SU-DHL-6 (cell line): ENCODE results near the gene CMTM7.

Experiments
- H2AFZ ChIP-seq: fragments of 200-600 bp; sonication (generic); 2 replicates; pipeline ENCODE4 v1.6.1; 2014; ENCODE audit warnings: low read depth, mild to moderate bottlenecking, moderate library complexity, mixed read lengths, antibody characterized with exemption, low read length; ENCODE audit not compliant: severe bottlenecking
- H3F3A ChIP-seq: fragments of 200-600 bp; shearing (Covaris generic); 2 replicates; pipeline ENCODE4 v1.6.0; 2016; ENCODE audit warnings: antibody characterized with exemption, mild to moderate bottlenecking; ENCODE audit not compliant: insufficient read depth
- H3K27ac ChIP-seq: fragments of 200-600 bp; sonication (generic); 2 replicates; pipeline ENCODE4 v1.5.1; 2016; ENCODE audit warnings: low read depth, mild to moderate bottlenecking, low read length, moderate library complexity, mixed read lengths
- H3K27me3 ChIP-seq: fragments of 200-600 bp; sonication (generic), shearing (Covaris generic); 2 replicates; pipeline ENCODE4 v1.6.0; 2014; ENCODE audit warnings: mild to moderate bottlenecking, low read length
- H3K36me3 ChIP-seq: fragments of 200-600 bp; sonication (generic); 2 replicates; pipeline ENCODE4 v1.6.1; 2014; ENCODE audit warnings: mild to moderate bottlenecking, low read length, mixed read lengths
- H3K4me2 ChIP-seq: fragments of 300-600, 200-600 bp; shearing (Covaris generic), sonication (generic); 2 replicates; pipeline ENCODE4 v1.6.0; 2014; ENCODE audit warnings: low read length, low read depth, mild to moderate bottlenecking; ENCODE audit not compliant: poor library complexity, severe bottlenecking
- H3K4me3 ChIP-seq: fragments of 200-600 bp; sonication (generic); 2 replicates; pipeline ENCODE4 v1.5.1; 2014; ENCODE audit warnings: antibody characterized with exemption, low read length, mild to moderate bottlenecking, mixed read lengths; ENCODE audit not compliant: insufficient read depth, poor library complexity, severe bottlenecking
- H3K79me2 ChIP-seq: fragments of 200-600 bp; sonication (generic); 2 replicates; pipeline ENCODE4 v1.6.1; 2014; ENCODE audit warnings: mild to moderate bottlenecking, low read length, moderate library complexity; ENCODE audit not compliant: insufficient read depth
- H3K9ac ChIP-seq: fragments of 200-600 bp; sonication (generic); 2 replicates; pipeline ENCODE4 v1.7.0; 2014; ENCODE audit warnings: mild to moderate bottlenecking, low read length
- H3K9me2 ChIP-seq: fragments of 200-600 bp; sonication (generic); replicated peaks from 2 replicates; pipeline ENCODE4 v1.6.1; 2014; ENCODE audit warnings: low read length; ENCODE audit not compliant: insufficient read depth
- H3K9me3 ChIP-seq: fragments of 200-600 bp; sonication (generic); 2 replicates; pipeline ENCODE4 v1.6.1; 2014; ENCODE audit warnings: low read length, mixed read lengths; ENCODE audit not compliant: insufficient read depth
- H4K20me1 ChIP-seq: fragments of 200-600 bp; sonication (generic); 2 replicates; pipeline ENCODE4 v1.6.1; 2014; ENCODE audit warnings: low read depth, mild to moderate bottlenecking, antibody characterized with exemption, low read length, moderate library complexity, mixed read lengths
- EZH2phosphoT487 ChIP-seq: fragments of 200-600 bp; sonication (generic), shearing (Covaris generic); conservative IDR thresholded peaks from 2 replicates; pipeline ENCODE4 v1.6.1; 2018; ENCODE audit warnings: mild to moderate bottlenecking, antibody characterized with exemption, low read length, moderate library complexity, mixed read lengths
- TF ChIP-seq, protein P1 (sequence below): fragments of 200-600 bp; sonication (generic); IDR thresholded peaks from one replicate; pipeline ENCODE4 v1.5.1; 2017; ENCODE audit warnings: antibody characterized with exemption, mild to moderate bottlenecking, low read length, moderate library complexity; ENCODE audit not compliant: insufficient read depth, poor library complexity, severe bottlenecking

CMTM7 gene

DNA sequence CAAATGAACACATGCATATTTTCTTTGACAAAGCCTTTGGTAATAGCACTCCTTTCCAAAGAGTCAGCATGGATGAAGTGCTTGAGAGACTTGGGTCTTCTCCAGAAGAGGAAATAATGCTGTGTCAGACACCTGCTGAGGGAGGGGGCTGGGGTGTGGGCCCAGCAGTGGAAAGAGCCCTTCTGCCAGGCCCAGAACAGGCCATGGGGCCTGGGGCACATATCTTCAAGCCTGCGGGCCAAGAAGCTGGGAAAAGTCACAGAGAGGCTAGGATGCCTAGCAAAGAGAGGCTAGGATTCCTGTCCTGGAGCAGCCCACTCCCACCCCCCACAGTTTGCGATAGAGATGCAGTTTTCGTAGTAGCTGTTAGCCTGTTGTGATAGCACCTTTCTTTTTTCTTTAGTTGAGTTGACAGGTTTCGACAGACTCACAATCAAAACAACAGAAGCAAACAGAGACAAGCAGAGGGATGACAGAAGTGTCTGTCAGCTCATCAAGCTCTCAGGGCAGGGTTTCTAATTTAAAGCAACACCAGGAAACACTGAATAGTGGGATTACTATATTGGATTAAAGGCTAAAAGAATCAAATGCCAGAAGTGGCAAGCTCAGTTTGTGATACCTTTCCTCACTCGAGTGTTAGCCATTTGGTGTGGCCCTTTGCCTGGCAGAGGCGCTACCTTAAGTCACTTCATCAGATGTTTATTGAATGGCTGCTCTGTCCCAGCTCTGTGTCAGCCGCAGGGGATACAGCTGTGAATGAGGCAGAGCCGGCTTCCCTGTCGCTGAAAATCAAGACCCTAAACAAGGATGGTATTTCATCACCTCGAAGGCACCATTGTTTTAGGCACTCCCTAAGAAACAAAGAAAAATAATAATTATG is 19.0 kb downstream of the CMTM7 start:
- no peak for TF ChIP-seq EZH2phosphoT487
- TF ChIP-seq, protein P1, sequence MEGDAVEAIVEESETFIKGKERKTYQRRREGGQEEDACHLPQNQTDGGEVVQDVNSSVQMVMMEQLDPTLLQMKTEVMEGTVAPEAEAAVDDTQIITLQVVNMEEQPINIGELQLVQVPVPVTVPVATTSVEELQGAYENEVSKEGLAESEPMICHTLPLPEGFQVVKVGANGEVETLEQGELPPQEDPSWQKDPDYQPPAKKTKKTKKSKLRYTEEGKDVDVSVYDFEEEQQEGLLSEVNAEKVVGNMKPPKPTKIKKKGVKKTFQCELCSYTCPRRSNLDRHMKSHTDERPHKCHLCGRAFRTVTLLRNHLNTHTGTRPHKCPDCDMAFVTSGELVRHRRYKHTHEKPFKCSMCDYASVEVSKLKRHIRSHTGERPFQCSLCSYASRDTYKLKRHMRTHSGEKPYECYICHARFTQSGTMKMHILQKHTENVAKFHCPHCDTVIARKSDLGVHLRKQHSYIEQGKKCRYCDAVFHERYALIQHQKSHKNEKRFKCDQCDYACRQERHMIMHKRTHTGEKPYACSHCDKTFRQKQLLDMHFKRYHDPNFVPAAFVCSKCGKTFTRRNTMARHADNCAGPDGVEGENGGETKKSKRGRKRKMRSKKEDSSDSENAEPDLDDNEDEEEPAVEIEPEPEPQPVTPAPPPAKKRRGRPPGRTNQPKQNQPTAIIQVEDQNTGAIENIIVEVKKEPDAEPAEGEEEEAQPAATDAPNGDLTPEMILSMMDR = no peak
- Histone ChIP-seq H2AFZ (no peak overlapping the region), H3K79me2 (no peaks in the 10 kb centered on the region), H3K36me3 (no peaks in the 10 kb centered on the region), H3K27ac (no peak overlapping the region), H3F3A (no peaks in the 10 kb centered on the region), H3K4me3 (no peak overlapping the region), H4K20me1 (no peaks in the 10 kb centered on the region), H3K4me2 (no peak overlapping the region), H3K9me2 (no peaks in the 10 kb centered on the region), H3K27me3 (no peaks in the 10 kb centered on the region), H3K9me3 (no peaks in the 10 kb centered on the region), H3K9ac (no peak overlapping the region)

DNA sequence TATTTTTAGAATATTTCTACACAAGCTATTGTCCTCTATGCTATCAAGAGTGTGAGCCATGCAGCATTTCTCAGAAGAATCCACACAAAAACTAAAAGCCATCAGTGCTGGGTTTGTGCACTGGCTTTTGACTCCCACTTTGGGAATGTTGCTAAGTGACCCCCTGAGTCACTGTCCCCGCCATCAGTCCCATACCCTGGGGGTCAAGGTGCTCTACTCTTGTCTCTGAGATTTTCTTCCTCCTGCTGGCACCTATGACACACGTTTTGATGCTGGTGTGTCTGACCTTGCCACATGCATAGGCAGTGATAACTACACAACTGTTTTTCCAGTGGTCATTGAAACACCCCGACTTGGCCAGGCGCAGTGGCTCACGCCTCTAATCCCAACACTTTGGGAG is 19.8 kb downstream of the CMTM7 start:
- Histone ChIP-seq H3K4me2 (no peak overlapping the region), H4K20me1 (no peaks in the 10 kb centered on the region), H3K4me3 (no peak overlapping the region), H3K27ac (no peak overlapping the region), H3K79me2 (no peaks in the 10 kb centered on the region), H3K9me2 (no peaks in the 10 kb centered on the region), H2AFZ (no peak overlapping the region), H3K27me3 (no peaks in the 10 kb centered on the region), H3K36me3 (no peaks in the 10 kb centered on the region), H3K9ac (no peak overlapping the region), H3K9me3 (no peaks in the 10 kb centered on the region), H3F3A (no peaks in the 10 kb centered on the region)
- TF ChIP-seq, protein P1 = no peak
- no peak for TF ChIP-seq EZH2phosphoT487

DNA sequence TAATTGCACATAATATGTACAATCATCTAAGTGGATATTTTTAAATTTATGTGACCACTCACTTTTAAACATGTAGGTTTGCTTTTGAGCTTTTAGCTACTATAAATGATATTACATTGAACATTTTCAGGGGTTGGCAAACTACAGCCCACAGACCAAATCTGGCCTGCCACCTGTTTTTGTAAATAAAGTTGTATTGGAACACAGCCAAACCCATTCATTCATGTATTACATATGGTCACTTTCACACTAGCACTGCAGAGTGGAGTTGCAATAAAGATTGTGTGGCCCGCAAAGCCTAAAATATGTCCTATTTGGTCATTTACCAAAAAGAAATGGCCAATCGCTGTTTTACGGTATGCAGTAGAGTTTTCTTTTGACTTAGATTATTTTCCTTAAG is 21.2 kb downstream of the CMTM7 start:
- no peak overlapping the region for H3K27ac ChIP-seq
- H3F3A ChIP-seq = no peaks in the 10 kb centered on the region
- no peak overlapping the region for H3K4me3 ChIP-seq
- no peaks in the 10 kb centered on the region for H3K27me3 ChIP-seq
- H4K20me1 ChIP-seq = no peaks in the 10 kb centered on the region
- no peak overlapping the region for H3K4me2 ChIP-seq
- no peaks in the 10 kb centered on the region for H3K9me2 ChIP-seq
- no peaks in the 10 kb centered on the region for H3K79me2 ChIP-seq
- no peak overlapping the region for H2AFZ ChIP-seq
- H3K9me3 ChIP-seq = no peaks in the 10 kb centered on the region
- no peaks in the 10 kb centered on the region for H3K36me3 ChIP-seq
- no peak overlapping the region for H3K9ac ChIP-seq
- no peak for TF ChIP-seq EZH2phosphoT487
- TF ChIP-seq, protein P1 = no peak
